Adipose tissue (tissue), 3 donors: Measurements from ENCODE around the gene DAB1. TPM values are rescaled to one million over a fixed set of nuclear protein-coding genes. Genes with fewer than 3 reads are reported as not detected.

Experiments used
- H3K27ac ChIP-seq: one replicate; pipeline ENCODE4 v1.5.1; 2013; ENCODE audit warnings: low read depth, low read length
- WGBS, 3 donors: extraction: QIAGEN DNeasy Blood & Tissue Kit; methylation state at CpG; one replicate each; pipeline ENCODE4 v1.1.7; 2013; 5-methylcytosine and 5-hydroxymethylcytosine counted together
- polyA plus RNA-seq, 3 donors: library from polyadenylated mRNA; stranded (reverse); fragments of 200-250 nt; gene quantifications; one replicate each; pipeline ENCODE4 v1.2.3, GENCODE V29; 2013
- donor health status: healthy with polysubstance abuse.
- donor health status: Bipolar disorder and iron deficiency.
- donor health status: healthy.

The DAB1 gene
- polyA plus RNA-seq = under 1 TPM; 0.11 to 0.25 (median 0.15) TPM

- WGBS, 3 donors = 0 to 1% (median 1%) methylated on average over 32 to 64 of the region's 64 CpGs
- no peak within 1 kb of the TSS for H3K27ac ChIP-seq
Measured at GRCh38 chr1:57423656-57424211, at the start of gene DAB1. Gene DAB1 (minus strand): TSS chr1:57424060. CDS start chr1:57291030, 133,030 bp downstream.

DNA sequence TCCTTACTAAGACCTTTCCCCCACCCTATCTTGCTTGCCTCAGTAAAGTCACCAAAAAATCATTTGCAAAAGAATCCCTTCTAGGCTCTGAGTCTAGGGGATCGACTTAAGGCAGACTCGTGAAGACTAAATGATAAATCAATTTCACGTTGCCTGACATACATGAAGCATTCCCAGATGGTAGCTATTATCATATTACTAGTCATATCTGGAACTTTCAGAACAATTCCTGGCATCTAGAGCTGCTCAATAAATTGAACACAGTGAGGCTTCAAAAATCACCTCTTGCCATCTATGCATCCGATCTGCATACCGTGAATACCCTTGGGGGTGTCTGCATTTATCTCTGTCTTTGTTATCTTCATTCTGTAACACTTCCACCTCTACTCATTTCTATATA lies 49.6 kb upstream of the DAB1 start:
- no peak overlapping the region for H3K27ac ChIP-seq
- WGBS, 3 donors = 70 to 82% (median 81%) methylated on average over 5 of the region's 5 CpGs

- 79 to 94% (median 90%) methylated on average over 2 of the region's 2 CpGs for WGBS, 3 donors
- H3K27ac ChIP-seq = no peak overlapping the region
Measured at GRCh38 chr1:57471995-57472394, 48.1 kb upstream of the DAB1 start.

DNA sequence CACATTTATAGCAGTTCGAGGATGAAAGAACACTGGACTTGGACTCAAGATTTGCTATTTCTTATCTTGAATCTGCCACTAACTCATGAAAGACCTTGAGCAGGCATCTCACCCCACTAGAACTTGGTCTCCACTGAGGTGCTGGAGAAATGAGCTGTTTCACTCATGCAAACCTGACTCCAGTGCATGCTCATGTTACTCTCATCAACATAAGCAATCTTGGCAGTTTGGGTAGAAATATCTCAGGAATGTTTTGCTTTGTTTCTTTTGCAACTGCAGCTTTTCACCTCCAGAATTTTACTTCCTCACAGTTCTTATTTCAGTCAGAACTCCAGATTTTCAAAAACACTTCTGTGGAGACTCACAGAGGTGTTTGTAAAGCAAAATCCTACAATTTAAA lies 46.2 kb upstream of the DAB1 start:
- 33 to 66% (median 59%) methylated on average over 1 of the region's 1 CpG for WGBS, 3 donors

GRCh38 chr1:57468641-57469523 lies 45.0 kb upstream of the DAB1 start:
- H3K27ac ChIP-seq = no peak overlapping the region

More for the DNA sequence above, 46.2 kb upstream of the DAB1 start:
- no peak overlapping the region for H3K27ac ChIP-seq

GRCh38 chr1:57467830-57468229 lies 44.0 kb upstream of the DAB1 start:
- WGBS, 3 donors = 52 to 64% (median 58%) methylated on average over 1 of the region's 1 CpG

More at GRCh38 chr1:57468641-57469523, 45.0 kb upstream of the DAB1 start:
- WGBS, 3 donors = 53 to 56% (median 54%) methylated on average over 2 of the region's 2 CpGs

GRCh38 chr1:57464756-57465155 lies 40.9 kb upstream of the DAB1 start:
- H3K27ac ChIP-seq = no peak overlapping the region
- WGBS, 3 donors = 17 to 52% (median 40%) methylated on average over 3 of the region's 3 CpGs

More at GRCh38 chr1:57467830-57468229, 44.0 kb upstream of the DAB1 start:
- no peak overlapping the region for H3K27ac ChIP-seq

DNA sequence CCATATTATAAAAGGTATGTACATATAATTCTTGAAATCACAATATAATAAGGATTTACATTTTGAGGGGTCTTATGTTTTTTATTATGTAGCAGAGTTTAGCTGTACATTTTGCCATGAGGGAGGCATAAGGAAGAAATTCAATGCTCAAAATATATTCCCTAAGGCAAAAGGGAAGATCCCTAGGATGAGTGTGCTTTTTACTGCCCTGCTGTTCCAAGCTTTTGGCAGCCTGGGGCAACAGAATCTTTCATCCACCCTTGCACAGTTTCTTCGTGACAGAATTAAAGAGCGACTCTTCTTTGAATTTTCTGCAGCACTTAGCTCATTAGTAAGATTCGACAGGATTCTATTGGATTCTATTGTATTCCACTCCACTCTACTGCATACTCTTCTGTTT lies 39.5 kb upstream of the DAB1 start:
- 55 to 95% (median 62%) methylated on average over 3 of the region's 3 CpGs for WGBS, 3 donors
- no peak overlapping the region for H3K27ac ChIP-seq

GRCh38 chr1:57461405-57461804 lies 37.5 kb upstream of the DAB1 start:
- 50 to 78% (median 65%) methylated on average over 2 of the region's 2 CpGs for WGBS, 3 donors
- H3K27ac ChIP-seq = no peak overlapping the region

- no peak overlapping the region for H3K27ac ChIP-seq
- 70 to 81% (median 75%) methylated on average over 5 of the region's 5 CpGs for WGBS, 3 donors
Measured at GRCh38 chr1:57451516-57451915, 27.7 kb upstream of the DAB1 start.

DNA sequence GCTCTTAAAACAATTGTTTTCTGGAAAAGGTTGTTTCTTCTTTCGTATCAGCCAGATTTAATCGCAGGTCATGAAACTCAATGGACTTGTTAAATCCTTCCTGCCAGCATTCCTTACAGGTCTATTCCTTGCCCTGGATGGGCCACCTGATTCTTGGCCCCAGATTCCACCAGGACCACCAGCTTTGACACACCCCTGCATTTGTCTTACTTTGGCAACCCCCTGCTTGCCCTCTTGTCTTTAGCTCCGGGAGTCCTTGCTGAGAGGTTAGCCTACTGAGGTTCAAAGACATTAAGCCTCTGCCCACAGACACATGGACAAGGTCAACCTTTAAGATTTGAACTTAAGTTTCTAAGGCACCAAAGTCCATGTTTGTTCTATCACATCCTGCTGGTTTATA lies 27.1 kb upstream of the DAB1 start:
- WGBS, 3 donors = 52 to 56% (median 53%) methylated on average over 3 of the region's 3 CpGs
- no peak overlapping the region for H3K27ac ChIP-seq

DNA sequence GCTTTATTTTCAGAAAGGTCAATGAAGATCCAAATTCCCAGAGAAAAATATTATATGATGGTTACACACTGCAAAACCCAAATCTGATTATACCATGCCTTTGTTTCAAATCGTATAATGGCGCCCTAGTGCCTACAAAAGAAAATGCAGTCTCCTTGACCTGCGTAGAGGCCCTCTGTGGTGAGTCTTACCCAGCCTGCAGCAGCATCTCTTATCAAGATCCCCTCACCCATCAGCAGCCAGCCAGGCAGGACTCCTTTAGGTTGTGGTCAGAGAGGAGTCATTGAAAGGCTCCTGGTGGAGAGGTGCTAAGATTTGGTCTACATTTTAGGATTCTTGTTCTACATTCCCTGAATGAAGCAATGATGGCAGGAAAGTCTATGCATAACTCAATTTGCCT lies 23.7 kb upstream of the DAB1 start:
- no peak overlapping the region for H3K27ac ChIP-seq
- WGBS, 3 donors = 81 to 94% (median 86%) methylated on average over 3 of the region's 3 CpGs

DNA sequence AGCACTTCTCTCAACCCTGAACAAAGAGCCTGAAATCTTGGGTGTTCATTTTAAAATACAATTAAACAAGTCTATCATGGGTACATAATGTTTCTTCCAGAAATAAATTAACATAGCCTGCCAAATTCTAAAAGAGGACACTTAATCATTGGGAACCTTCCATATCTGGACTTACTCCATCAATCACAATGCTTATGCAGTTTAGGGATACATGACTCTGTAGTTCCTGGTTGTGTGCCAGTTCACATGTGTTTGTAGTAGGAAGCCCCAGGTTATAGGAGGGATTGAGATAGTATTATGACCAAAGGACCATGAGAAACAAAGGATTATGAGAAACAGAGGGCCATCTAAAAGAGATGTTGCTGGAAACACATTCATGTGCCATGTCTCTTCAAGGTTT lies 19.1 kb upstream of the DAB1 start:
- H3K27ac ChIP-seq = no peak overlapping the region

DNA sequence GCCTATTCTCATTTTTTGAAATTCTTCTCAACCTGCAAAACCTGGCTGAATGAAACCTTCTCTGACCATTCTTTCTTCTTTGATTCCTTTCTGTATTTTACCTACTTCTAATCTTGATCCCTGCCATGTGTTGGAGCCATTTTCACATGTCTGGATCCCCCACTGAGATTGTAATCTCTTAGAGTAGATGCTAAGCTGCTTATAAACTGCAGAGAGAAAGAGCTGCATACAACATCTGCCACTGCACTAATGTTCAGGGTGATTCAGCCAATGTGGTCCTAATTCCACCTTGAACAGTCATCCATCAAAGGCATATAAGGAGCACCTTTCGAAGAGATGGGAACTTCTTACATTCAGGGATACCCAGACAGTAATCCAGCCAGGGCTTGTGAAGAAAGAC lies 16.2 kb upstream of the DAB1 start:
- H3K27ac ChIP-seq = no peak overlapping the region
- WGBS, 3 donors = 70 to 82% (median 71%) methylated on average over 1 of the region's 1 CpG

- H3K27ac ChIP-seq = no peak overlapping the region
- 73 to 80% (median 79%) methylated on average over 5 of the region's 5 CpGs for WGBS, 3 donors
Measured at GRCh38 chr1:57431400-57431799, 7.5 kb upstream of the DAB1 start.

DNA sequence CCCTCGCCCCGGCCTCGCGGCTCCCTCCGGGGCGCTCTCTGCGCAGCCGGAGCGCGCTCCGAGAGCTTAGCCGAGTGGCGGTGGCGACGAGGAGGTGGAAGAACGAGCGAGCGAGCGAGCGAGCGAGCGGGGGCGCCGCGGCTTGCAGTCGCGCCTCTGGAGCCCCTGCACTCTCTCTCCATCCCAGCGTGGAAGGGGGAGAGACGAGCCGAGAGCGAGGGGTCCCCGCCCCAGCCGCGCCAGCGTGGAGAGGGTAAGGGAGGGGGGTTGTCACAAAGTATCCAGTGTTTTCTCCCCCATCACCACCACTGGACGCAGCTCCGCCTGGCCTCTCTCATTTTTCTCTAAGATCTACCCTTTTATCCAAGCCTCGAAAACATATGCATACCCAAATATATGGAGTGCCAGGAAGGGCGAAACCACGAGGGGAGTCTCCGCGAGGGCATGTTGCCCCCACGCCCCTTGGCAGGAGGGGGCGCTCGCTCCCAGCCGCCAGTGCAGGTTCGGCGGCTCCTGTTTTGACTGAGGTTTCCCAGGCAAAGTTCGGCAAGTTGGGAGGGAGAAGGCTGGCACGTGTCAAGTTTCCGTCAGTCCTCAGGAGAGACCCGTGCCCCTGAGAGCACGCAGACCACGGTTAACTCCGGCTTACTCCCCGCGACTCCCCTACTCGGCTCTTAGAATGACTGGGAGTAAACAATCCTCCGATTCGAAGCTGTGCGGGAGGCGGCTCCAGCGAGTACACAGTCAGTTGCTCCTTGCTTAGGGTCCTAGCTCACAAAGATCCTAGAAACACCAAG lies 569 bp upstream of the DAB1 start:
- H3K27ac ChIP-seq = no peak overlapping the region
- 1 to 2% (median 1%) methylated on average over 43 to 63 of the region's 63 CpGs for WGBS, 3 donors

GRCh38 chr1:57423135-57423655 lies 665 bp downstream of the DAB1 start:
- no peak overlapping the region for H3K27ac ChIP-seq
- 2% methylated on average over 36 of the region's 36 CpGs for WGBS, 3 donors

GRCh38 chr1:57422271-57423134 lies 1.4 kb downstream of the DAB1 start:
- no peak overlapping the region for H3K27ac ChIP-seq
- 1 to 2% (median 1%) methylated on average over 66 of the region's 66 CpGs for WGBS, 3 donors
